OCI-LY7 (cell line): ENCODE results near the gene CGA.

Experiments
- EZH2phosphoT487 ChIP-seq: fragments of 200-600 bp; sonication (generic); IDR thresholded peaks from 2 replicates; pipeline ENCODE4 v1.6.1; 2018; ENCODE audit warnings: low read depth, borderline replicate concordance, mild to moderate bottlenecking, mixed run types, antibody characterized with exemption, low read length, moderate library complexity, mixed read lengths
- TF ChIP-seq, protein P1 (sequence below): fragments of 200-600 bp; sonication (generic); conservative IDR thresholded peaks from 2 replicates; pipeline ENCODE4 v1.5.1; 2014; ENCODE audit warnings: mild to moderate bottlenecking, antibody characterized with exemption, low read length, moderate library complexity, mixed read lengths

DNA sequence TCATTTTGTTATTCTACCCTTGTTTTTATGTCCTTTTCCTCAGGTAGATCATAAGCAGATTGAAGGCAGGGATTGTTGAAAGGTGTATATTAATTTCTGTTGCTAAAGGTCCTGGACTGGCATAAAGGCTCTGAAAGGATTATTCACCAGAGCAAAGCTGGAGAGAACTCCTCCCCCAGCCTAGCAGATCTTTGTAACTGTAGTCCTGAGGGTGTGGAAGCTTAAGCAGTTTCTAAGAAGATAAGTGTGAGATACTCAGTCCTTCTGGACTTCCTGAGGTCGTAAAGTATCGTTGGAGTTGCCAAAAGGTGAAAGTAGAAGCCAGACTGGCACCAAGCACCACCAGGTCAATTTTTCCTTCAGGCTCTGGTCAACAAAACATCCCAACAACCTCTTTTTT, 24.2 kb downstream of the CGA start:
- TF ChIP-seq, protein P1, sequence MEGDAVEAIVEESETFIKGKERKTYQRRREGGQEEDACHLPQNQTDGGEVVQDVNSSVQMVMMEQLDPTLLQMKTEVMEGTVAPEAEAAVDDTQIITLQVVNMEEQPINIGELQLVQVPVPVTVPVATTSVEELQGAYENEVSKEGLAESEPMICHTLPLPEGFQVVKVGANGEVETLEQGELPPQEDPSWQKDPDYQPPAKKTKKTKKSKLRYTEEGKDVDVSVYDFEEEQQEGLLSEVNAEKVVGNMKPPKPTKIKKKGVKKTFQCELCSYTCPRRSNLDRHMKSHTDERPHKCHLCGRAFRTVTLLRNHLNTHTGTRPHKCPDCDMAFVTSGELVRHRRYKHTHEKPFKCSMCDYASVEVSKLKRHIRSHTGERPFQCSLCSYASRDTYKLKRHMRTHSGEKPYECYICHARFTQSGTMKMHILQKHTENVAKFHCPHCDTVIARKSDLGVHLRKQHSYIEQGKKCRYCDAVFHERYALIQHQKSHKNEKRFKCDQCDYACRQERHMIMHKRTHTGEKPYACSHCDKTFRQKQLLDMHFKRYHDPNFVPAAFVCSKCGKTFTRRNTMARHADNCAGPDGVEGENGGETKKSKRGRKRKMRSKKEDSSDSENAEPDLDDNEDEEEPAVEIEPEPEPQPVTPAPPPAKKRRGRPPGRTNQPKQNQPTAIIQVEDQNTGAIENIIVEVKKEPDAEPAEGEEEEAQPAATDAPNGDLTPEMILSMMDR, result no peak
- TF ChIP-seq EZH2phosphoT487, result no peak
